ENCODE measurements around the gene CYS1. TPM values are rescaled to one million over a fixed set of nuclear protein-coding genes. Genes with fewer than 3 reads are reported as not detected.

Gene CYS1
- polyA plus RNA-seq, 1 donor from 2014 or later, result not detected

- Histone ChIP-seq H3K27me3 (ENCODE audit: insufficient read depth, low read depth, low read length) (peaks cover 7% of the 10 kb centered on the region), H3K4me3 (ENCODE audit: low read length) (peak overlapping the region; percentile 82), H2AFZ (ENCODE audit: low read depth, low read length) (no peak overlapping the region), H3K27ac (ENCODE audit: low read length) (no peak overlapping the region), H3K9me3 (ENCODE audit: low read length) (no peaks in the 10 kb centered on the region), H3K9me2 (ENCODE audit: insufficient read depth, low read length) (no peaks in the 10 kb centered on the region), H3K4me2 (ENCODE audit: low read length) (no peak overlapping the region), H3K36me3 (ENCODE audit: insufficient read depth, low read length) (no peaks in the 10 kb centered on the region), H3K9ac (ENCODE audit: low read length) (no peak overlapping the region), H3F3A (ENCODE audit: insufficient read depth, low read length, poor library complexity, severe bottlenecking) (no peaks in the 10 kb centered on the region), H4K20me1 (ENCODE audit: insufficient read depth) (no peaks in the 10 kb centered on the region), H3K79me2 (replicated peaks; ENCODE audit: insufficient read depth, low read length) (peaks cover 13% of the 10 kb centered on the region)
- TF ChIP-seq REST (IDR thresholded peaks at IDR 0.05; ENCODE audit: borderline replicate concordance), result no peak
- no peak for TF ChIP-seq TAF1 (IDR thresholded peaks at IDR 0.05; ENCODE audit: low read depth)
- no peak for TF ChIP-seq POLR2AphosphoS5 (IDR thresholded peaks at IDR 0.05)
- no peak for TF ChIP-seq RAD21 (conservative IDR thresholded peaks at IDR 0.05)
- no peak for TF ChIP-seq SMC3 (conservative IDR thresholded peaks at IDR 0.05; ENCODE audit: poor library complexity)
- no peak for TF ChIP-seq EZH2 (IDR thresholded peaks at IDR 0.05; ENCODE audit: borderline replicate concordance, insufficient read depth, low read length, poor library complexity, severe bottlenecking)
- no peak for TF ChIP-seq EP300 (conservative IDR thresholded peaks at IDR 0.05; ENCODE audit: poor library complexity, severe bottlenecking)
- TF ChIP-seq CTCF (IDR thresholded peaks at IDR 0.05; ENCODE audit: poor library complexity, severe bottlenecking), result no peak
- no peak for TF ChIP-seq MXI1 (conservative IDR thresholded peaks at IDR 0.05; ENCODE audit: poor library complexity, severe bottlenecking)
These were observed 43.1 kb upstream of the CYS1 start for GRCh38 chr2:10123281-10123680.

GRCh38 chr2:10122500-10123280 lies 42.5 kb upstream of the CYS1 start, which contains the start of gene RRM2:
TSS of gene RRM2 (plus strand) at chr2:10122739. CDS start at chr2:10122799, 60 bp downstream.
- H3K27me3 ChIP-seq (ENCODE audit: insufficient read depth, low read depth, low read length), result peaks cover 7% of the 10 kb centered on the region
- no peaks in the 10 kb centered on the region for H3F3A ChIP-seq (ENCODE audit: insufficient read depth, low read length, poor library complexity, severe bottlenecking)
- H3K27ac ChIP-seq (ENCODE audit: low read length), result no peak within 1 kb of the TSS
- TF ChIP-seq TAF1 (IDR thresholded peaks at IDR 0.05; ENCODE audit: low read depth), result no peak
- TF ChIP-seq POLR2AphosphoS5 (IDR thresholded peaks at IDR 0.05), result peak; percentile 39
- peak; percentile 26 for TF ChIP-seq CTCF (IDR thresholded peaks at IDR 0.05; ENCODE audit: poor library complexity, severe bottlenecking)
- no peak for TF ChIP-seq EZH2 (IDR thresholded peaks at IDR 0.05; ENCODE audit: borderline replicate concordance, insufficient read depth, low read length, poor library complexity, severe bottlenecking)
- peak; percentile 23 for TF ChIP-seq RAD21 (conservative IDR thresholded peaks at IDR 0.05)
- no peak for TF ChIP-seq EP300 (conservative IDR thresholded peaks at IDR 0.05; ENCODE audit: poor library complexity, severe bottlenecking)
- TF ChIP-seq MXI1 (conservative IDR thresholded peaks at IDR 0.05; ENCODE audit: poor library complexity, severe bottlenecking), result peak; percentile 99
- TF ChIP-seq REST (IDR thresholded peaks at IDR 0.05; ENCODE audit: borderline replicate concordance), result no peak
- peak; percentile 44 for TF ChIP-seq SMC3 (conservative IDR thresholded peaks at IDR 0.05; ENCODE audit: poor library complexity)
- H3K4me2 ChIP-seq (ENCODE audit: low read length), result peak within 1 kb of the TSS; percentile 76
- no peaks in the 10 kb centered on the region for H3K36me3 ChIP-seq (ENCODE audit: insufficient read depth, low read length)
- no peaks in the 10 kb centered on the region for H3K9me2 ChIP-seq (ENCODE audit: insufficient read depth, low read length)
- no peaks in the 10 kb centered on the region for H3K9me3 ChIP-seq (ENCODE audit: low read length)
- H3K9ac ChIP-seq (ENCODE audit: low read length), result no peak within 1 kb of the TSS
- peaks cover 13% of the 10 kb centered on the region for H3K79me2 ChIP-seq (replicated peaks; ENCODE audit: insufficient read depth, low read length)
- H4K20me1 ChIP-seq (ENCODE audit: insufficient read depth), result no peaks in the 10 kb centered on the region
- H3K4me3 ChIP-seq (ENCODE audit: low read length), result peak within 1 kb of the TSS; percentile 82
- no peak within 1 kb of the TSS for H2AFZ ChIP-seq (ENCODE audit: low read depth, low read length)

Measured in neural cell (in vitro differentiated cells).